Thymus (tissue), 11 donors: Measurements from ENCODE around the gene CACNB1. TPM values are rescaled to one million over a fixed set of nuclear protein-coding genes. Genes with fewer than 3 reads are reported as not detected.

ENCODE experiments used
- DNase-seq, 9 donors: peaks; one replicate each; pipeline ENCODE4 v3.0.0-alpha.2; 2013; ENCODE audit warnings: low spot score in 9 of 9, low read depth in 6 of 9, missing footprints in 1 of 9
- H3K27ac ChIP-seq, 2 donors: one replicate each; pipeline ENCODE4 v1.5.1; 2013; ENCODE audit warnings: control low read depth in 1 of 2, low read depth in 1 of 2, low read length in 1 of 2, mild to moderate bottlenecking in 1 of 2, moderate library complexity in 1 of 2
- H3K27me3 ChIP-seq, 2 donors: one replicate each; pipeline ENCODE4 v1.5.1; 2013; ENCODE audit warnings: low read length in 1 of 2; ENCODE audit not compliant: control insufficient read depth in 2 of 2, insufficient read depth in 1 of 2
- H3K36me3 ChIP-seq, 2 donors: one replicate each; pipeline ENCODE4 v1.5.1; 2013; ENCODE audit warnings: low read length in 1 of 2, mild to moderate bottlenecking in 1 of 2, moderate library complexity in 1 of 2; ENCODE audit not compliant: control insufficient read depth in 2 of 2, insufficient read depth in 2 of 2
- H3K4me1 ChIP-seq, 2 donors: one replicate each; pipeline ENCODE4 v1.5.1; 2013; ENCODE audit warnings: low read length in 2 of 2; ENCODE audit not compliant: control insufficient read depth in 2 of 2, insufficient read depth in 2 of 2
- H3K4me3 ChIP-seq, 2 donors: one replicate each; pipeline ENCODE4 v1.5.1; 2013; ENCODE audit warnings: low read length in 2 of 2, control low read depth in 1 of 2, mild to moderate bottlenecking in 1 of 2
- H3K9me3 ChIP-seq, 2 donors: one replicate each; pipeline ENCODE4 v1.5.1; 2013; ENCODE audit warnings: low read length in 1 of 2, mild to moderate bottlenecking in 1 of 2; ENCODE audit not compliant: control insufficient read depth in 2 of 2, insufficient read depth in 1 of 2
- WGBS: extraction: QIAGEN DNeasy Blood & Tissue Kit; methylation state at CpG from one replicate; pipeline ENCODE4 v1.1.7; 2013; 5-methylcytosine and 5-hydroxymethylcytosine counted together
- polyA plus RNA-seq: library from polyadenylated mRNA; stranded (reverse); fragments of 200-250 nt; gene quantifications from one replicate; pipeline ENCODE4 v1.2.3, GENCODE V29; 2013
- total RNA-seq: library from RNA; stranded (reverse); fragments of 120-200 nt; gene quantifications from one replicate; pipeline ENCODE4 v1.2.4, GENCODE V29; 2013
- donor health status: healthy.

Gene CACNB1
- total and polyA plus RNA-seq, 2 donors = 2.9 to 11.7 TPM

DNA sequence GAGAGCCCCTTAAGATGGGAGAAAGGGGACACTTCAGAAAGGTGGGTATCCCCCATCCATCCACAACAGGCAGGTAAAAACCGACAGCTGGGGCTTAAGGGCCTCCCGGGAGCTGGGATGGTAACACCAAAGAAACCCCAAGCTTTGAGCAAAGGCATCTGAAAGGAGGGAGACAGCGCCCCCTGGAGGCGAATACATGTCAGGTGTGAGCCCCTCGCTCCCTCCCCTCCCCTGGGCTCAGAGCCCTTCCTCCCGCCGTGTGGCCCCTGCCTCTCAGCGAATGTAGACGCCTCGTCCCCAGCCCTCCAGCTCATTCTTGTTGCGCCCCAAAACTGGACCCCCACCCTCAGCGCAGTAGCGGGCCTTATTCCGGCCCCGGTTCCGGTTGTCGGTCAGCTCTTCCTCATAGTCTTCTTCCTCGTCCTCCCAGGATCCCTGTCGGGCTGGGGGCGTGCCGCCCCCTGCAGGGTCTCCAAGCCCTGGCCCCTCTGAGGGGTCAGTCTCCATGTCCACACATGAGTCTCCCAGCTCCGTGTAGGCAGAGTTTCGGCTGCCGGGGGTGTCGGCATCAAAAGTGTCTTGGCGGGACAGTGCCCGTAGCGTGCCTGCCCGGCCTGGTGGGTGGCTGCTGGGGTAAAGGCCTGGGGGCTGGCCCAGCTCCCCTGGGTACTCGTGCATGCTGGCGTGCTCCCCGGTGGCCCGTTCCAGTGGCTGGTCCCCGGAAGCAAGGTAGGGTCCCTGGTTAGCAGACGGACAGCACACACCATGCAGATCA lies 22.4 kb downstream of the CACNB1 start:
- Histone ChIP-seq H3K27me3 (no peaks in the 10 kb centered on the region), H3K4me3 (peak overlapping the region in 1 of 2 donors; percentile 18), H3K27ac (peak overlapping the region in 1 of 2 donors; percentile 97), H3K36me3 (peaks cover 34 to 38% of the 10 kb centered on the region in 2 donors), H3K4me1 (peaks cover 29 to 54% of the 10 kb centered on the region in 2 donors), H3K9me3 (peaks cover 1 to 3% of the 10 kb centered on the region in 2 donors)
- DNase-seq = peak in 6 of 9 donors; percentile 82 to 96 (median 91)
- WGBS = 63% methylated on average over 35 of the region's 35 CpGs

DNA sequence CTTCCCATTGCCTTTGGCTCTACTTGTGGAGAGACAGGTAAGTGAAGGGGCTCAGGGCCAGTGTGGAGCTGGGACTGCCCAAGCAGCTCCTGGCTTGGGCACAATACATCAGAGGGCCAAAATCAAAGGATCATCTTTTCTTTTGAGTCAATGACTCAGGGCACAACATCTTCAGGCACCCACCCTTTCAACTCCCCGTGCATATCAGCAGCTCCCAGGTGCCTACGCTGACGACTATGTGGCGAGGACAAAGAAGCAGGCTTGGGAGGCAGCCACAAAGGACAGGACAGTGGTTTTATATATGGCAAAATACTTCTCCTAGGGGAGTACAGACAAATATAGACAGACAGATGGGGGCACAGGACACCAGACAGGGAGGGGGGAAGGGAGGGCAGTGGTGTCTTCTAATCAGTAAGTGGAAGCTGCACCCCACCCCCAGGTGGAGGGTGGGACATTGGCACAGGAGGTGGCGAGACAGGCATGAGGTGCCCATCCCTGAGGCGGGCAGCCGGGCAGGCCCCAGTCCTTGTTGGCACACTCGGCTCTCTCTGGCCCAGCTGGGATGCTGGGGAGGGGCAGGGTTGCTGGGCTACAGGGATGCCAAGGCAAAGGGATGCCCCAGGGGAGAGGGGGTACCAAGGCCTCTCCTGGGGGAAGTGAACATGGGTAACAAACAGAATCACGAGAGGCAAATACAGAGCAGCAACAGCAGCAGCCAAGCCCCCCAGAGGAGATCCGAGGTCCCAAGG lies 23.8 kb downstream of the CACNB1 start:
- Histone ChIP-seq H3K27me3 (no peaks in the 10 kb centered on the region), H3K4me1 (peaks cover 29 to 67% of the 10 kb centered on the region in 2 donors), H3K4me3 (peak overlapping the region; percentile 16 to 52), H3K27ac (peak overlapping the region; percentile 89 to 97), H3K9me3 (peaks cover 1 to 6% of the 10 kb centered on the region in 2 donors), H3K36me3 (peaks cover 29 to 30% of the 10 kb centered on the region in 2 donors)
- 36% methylated on average over 10 of the region's 10 CpGs for WGBS
- DNase-seq = peak in 4 of 9 donors; percentile 58 to 84 (median 64)

DNA sequence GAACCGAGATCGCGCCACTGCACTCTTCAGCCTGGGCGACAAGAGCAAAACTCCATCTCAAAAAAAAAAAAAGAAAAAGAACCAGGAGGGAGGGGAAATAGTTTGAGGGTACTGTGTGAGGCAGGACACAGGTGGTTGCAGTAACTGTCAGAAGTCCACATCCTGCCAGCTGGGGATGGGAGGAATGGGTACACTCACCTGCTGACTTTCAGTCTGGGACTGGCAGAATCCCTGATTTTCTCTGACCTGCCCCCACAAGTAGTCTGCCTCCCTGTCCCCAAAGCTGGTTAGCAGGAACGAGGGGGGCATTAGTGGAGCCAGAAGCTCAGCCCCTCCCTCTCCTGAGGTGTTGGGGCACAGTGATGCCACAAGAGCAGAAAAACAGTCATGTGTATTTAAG lies 24.4 kb downstream of the CACNB1 start:
- WGBS = 5% methylated on average over 5 of the region's 5 CpGs
- peak in 5 of 9 donors; percentile 69 to 92 (median 79) for DNase-seq

DNA sequence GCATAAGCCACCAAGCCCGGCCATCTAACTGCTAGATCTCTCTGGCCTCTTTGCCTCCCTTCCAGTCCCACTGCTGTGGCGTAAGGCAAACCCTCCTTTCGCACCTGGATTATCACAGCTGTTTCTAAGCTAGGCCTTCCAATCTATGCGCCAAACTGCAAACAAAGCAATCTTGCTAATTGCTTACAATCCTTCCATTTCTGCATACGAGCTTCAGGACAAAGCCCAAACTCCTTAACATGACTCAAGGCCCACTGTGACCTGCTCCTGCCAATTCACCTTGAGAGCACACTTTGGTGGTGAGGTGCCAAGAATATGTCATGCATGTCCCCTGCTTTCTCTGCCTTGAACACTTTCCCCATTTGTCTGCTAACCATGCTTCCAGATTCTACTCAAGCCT lies 25.5 kb downstream of the CACNB1 start:
- H3K4me3 ChIP-seq = peak overlapping the region; percentile 32 to 52
- H3K27me3 ChIP-seq = no peaks in the 10 kb centered on the region
- DNase-seq = peak in 3 of 9 donors; percentile 37 to 78 (median 54)
- WGBS = 15% methylated on average over 5 of the region's 5 CpGs
- H3K9me3 ChIP-seq = peaks cover 0 to 8% of the 10 kb centered on the region in 2 donors
- H3K36me3 ChIP-seq = peaks cover 12 to 19% of the 10 kb centered on the region in 2 donors
- H3K4me1 ChIP-seq = peaks cover 31 to 82% of the 10 kb centered on the region in 2 donors
- H3K27ac ChIP-seq = peak overlapping the region; percentile 92 to 97

More for the DNA sequence above, 24.4 kb downstream of the CACNB1 start:
- Histone ChIP-seq H3K4me3 (peak overlapping the region; percentile 16 to 52), H3K9me3 (peaks cover 1 to 8% of the 10 kb centered on the region in 2 donors), H3K27ac (peak overlapping the region; percentile 89 to 97), H3K27me3 (no peaks in the 10 kb centered on the region), H3K36me3 (peaks cover 24 to 30% of the 10 kb centered on the region in 2 donors), H3K4me1 (peaks cover 30 to 71% of the 10 kb centered on the region in 2 donors)

DNA sequence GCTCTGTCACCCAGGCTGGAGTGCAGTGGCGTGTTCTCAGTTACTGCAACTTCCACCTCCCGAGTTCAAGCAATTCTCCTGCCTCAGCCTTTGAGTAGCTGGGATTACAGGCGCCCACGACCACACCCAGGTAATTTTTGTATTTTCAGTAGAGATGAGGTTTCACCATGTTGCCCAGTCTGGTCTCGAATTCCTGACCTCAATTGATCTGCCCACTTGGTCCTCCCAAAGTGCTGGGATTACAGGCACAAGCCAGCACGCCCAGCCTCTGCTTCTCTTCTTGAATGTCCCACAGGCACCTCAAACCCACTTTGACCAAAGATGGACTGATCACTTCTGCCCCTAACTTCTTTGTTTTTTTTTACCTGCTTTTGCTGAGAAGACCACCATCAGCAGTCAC lies 26.9 kb downstream of the CACNB1 start:
- peak in 1 of 9 donors; percentile 45 for DNase-seq
- H3K27me3 ChIP-seq = peaks cover 0 to 2% of the 10 kb centered on the region in 2 donors
- H3K4me3 ChIP-seq = peak overlapping the region; percentile 34 to 52
- 43% methylated on average over 6 of the region's 6 CpGs for WGBS
- peak overlapping the region; percentile 92 to 97 for H3K27ac ChIP-seq
- H3K9me3 ChIP-seq = peaks cover 0 to 8% of the 10 kb centered on the region in 2 donors
- peaks cover 31 to 96% of the 10 kb centered on the region in 2 donors for H3K4me1 ChIP-seq
- peaks cover 0 to 5% of the 10 kb centered on the region in 2 donors for H3K36me3 ChIP-seq

DNA sequence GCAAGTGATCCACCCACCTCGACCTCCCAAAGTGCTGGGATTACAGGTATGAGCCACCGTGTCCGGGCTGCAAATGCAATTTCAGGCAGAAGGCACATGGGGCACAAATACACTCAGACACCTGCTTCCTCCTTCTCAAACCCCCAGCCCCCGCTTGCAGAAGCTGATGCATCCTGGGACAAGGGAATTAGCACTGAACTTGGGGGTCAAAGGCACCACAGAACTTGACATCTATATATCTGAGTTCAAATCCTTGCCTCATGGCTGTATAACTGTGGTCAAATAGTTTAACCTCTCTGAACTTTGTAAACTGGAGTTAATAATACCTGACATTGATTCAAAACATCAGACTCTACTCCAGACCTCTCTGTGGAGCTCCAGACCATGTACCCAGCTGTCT lies 27.4 kb downstream of the CACNB1 start:
- Histone ChIP-seq H3K27ac (peak overlapping the region; percentile 92 to 97), H3K9me3 (peaks cover 0 to 8% of the 10 kb centered on the region in 2 donors), H3K27me3 (peaks cover 0 to 5% of the 10 kb centered on the region in 2 donors), H3K4me1 (peaks cover 29 to 97% of the 10 kb centered on the region in 2 donors), H3K36me3 (peaks cover 0 to 1% of the 10 kb centered on the region in 2 donors), H3K4me3 (peak overlapping the region; percentile 34 to 52)
- DNase-seq = peak in 4 of 9 donors; percentile 50 to 76 (median 52)
- 13% methylated on average over 4 of the region's 4 CpGs for WGBS

DNA sequence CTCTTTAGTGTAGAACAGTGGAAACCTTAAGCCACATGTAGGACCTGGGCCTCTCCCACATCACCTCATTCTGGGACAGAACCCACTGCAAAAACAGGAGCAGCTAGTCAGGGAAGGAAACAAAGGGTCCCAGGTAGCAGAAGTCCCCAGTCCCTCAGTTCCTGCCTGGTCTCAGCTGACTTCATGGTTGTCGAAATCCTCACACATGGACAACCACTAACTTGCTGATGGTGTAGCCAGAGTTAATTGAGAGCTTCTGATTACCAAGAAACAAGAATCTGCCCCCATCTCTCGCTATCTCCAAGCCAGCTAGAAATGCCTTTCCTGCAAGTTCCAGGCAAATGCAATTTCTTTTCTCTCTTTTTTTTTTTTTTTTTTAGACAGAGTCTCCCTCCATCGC lies 28.0 kb downstream of the CACNB1 start:
- peak overlapping the region; percentile 48 to 97 for H3K27ac ChIP-seq
- H3K4me1 ChIP-seq = peaks cover 25 to 92% of the 10 kb centered on the region in 2 donors
- no peaks in the 10 kb centered on the region for H3K36me3 ChIP-seq
- WGBS = 74% methylated on average over 3 of the region's 3 CpGs
- no peak for DNase-seq
- H3K9me3 ChIP-seq = peaks cover 0 to 8% of the 10 kb centered on the region in 2 donors
- peak overlapping the region; percentile 7 to 52 for H3K4me3 ChIP-seq
- H3K27me3 ChIP-seq = peaks cover 0 to 5% of the 10 kb centered on the region in 2 donors

DNA sequence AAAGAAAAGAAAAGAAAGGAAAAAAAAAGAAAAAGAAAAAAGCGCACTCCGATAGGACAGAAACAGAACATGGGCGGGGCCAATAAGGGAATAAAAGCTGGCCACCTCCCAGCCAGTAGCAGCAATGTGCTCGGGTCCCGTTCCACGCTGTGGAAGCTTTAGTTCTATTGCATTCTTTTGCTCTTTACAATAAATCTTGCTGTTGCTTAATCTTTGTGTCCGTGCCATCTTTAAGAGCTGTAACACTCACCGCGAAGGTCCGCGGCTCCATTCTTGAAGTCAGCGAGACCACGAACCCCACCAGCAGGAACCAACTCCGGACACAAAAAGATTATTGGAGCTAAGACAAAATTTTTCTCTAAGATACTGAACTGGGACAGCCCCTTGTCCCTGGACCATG lies 28.4 kb downstream of the CACNB1 start:
- peak overlapping the region; percentile 48 to 97 for H3K27ac ChIP-seq
- DNase-seq = no peak
- 73% methylated on average over 14 of the region's 14 CpGs for WGBS
- peaks cover 0 to 5% of the 10 kb centered on the region in 2 donors for H3K27me3 ChIP-seq
- peak overlapping the region in 1 of 2 donors; percentile 7 for H3K4me3 ChIP-seq
- peaks cover 0 to 5% of the 10 kb centered on the region in 2 donors for H3K9me3 ChIP-seq
- no peaks in the 10 kb centered on the region for H3K36me3 ChIP-seq
- peaks cover 20 to 91% of the 10 kb centered on the region in 2 donors for H3K4me1 ChIP-seq
